K562 (cell line): Measurements from ENCODE around the gene CPA4. TPM values are rescaled to one million over a fixed set of nuclear protein-coding genes. Genes with fewer than 3 reads are reported as not detected.

Experiments used
- ATAC-seq: fragments of 200-7000 bp; cut with Tn5 transposase; 3 replicates; pipeline ENCODE4 v1.9.1; 2020; ENCODE audit warnings: moderate library complexity
- BruUV-seq: library from RNA; stranded (reverse); fragments of 400-500 nt; replicated peaks from 2 replicates; lab custom pipeline; 2021; lab: Mats Ljungman, UMichigan
- CTCF ChIA-PET: fragments of 300-600 bp; formaldehyde crosslinking; extraction: SDS; loops from one replicate; lab custom pipeline; 2021; ENCODE audit warnings: low intra/inter-chr PET ratio; lab: Yijun Ruan, JAX
- POLR2A ChIA-PET: fragments of 300-600, 350-650 bp; sonication (Branson Sonifier 250); formaldehyde crosslinking; extraction: SDS; loops from one replicate; lab custom pipeline; 2021; ENCODE audit warnings: antibody characterized with exemption, inconsistent platforms; lab: Yijun Ruan, JAX
- DNase-seq, 4 experiments: peaks; one replicate each; pipeline versions ENCODE4 v3.0.0 to v3.0.0-alpha.2; 2011 to 2018; ENCODE audit warnings: low spot score in 3 of 4, mixed read lengths in 3 of 4; ENCODE audit errors: extremely low read depth in 1 of 4
- FAIRE-seq: peaks from 2 replicates; lab custom pipeline; 2011; peaks lifted over from hg19 to GRCh38; lab: Jason Lieb, UNC
- H2AFZ ChIP-seq: 2 replicates; pipeline ENCODE4 v1.6.0; 2011; ENCODE audit warnings: low read depth, low read length, control low read depth, inconsistent platforms
- H3K27ac ChIP-seq: fragments of 200-600 bp; 3 replicates; pipeline ENCODE4 v1.8.0; 2011; ENCODE audit warnings: low read depth, mild to moderate bottlenecking, control low read depth, inconsistent platforms, low read length, moderate library complexity, mixed read lengths; ENCODE audit errors: extremely low read depth
- H3K27me3 ChIP-seq, 2 experiments: fragments of 300-600 bp in 1 of 2; 2 replicates in 1 of 2; 3 replicates in 1 of 2; pipeline versions ENCODE4 v1.6.0 to v1.8.0; 2011; ENCODE audit warnings: inconsistent platforms in 2 of 2, low read length in 2 of 2, mild to moderate bottlenecking in 1 of 2, mixed read lengths in 1 of 2, moderate library complexity in 1 of 2; ENCODE audit not compliant: control insufficient read depth in 2 of 2, insufficient read depth in 2 of 2
- H3K36me3 ChIP-seq: fragments of 300-600 bp; 3 replicates; pipeline ENCODE4 v1.8.0; 2011; ENCODE audit warnings: mild to moderate bottlenecking, low read length, inconsistent platforms; ENCODE audit not compliant: control insufficient read depth, insufficient read depth
- H3K4me1 ChIP-seq, 2 experiments: fragments of 200-600 bp in 1 of 2; replicated peaks in 1 of 2; 2 replicates in 1 of 2; 3 replicates in 1 of 2; pipeline versions ENCODE4 v1.5.1 to v1.8.0; 2011; ENCODE audit warnings: inconsistent platforms in 2 of 2, low read length in 2 of 2, mild to moderate bottlenecking in 1 of 2, mixed read lengths in 1 of 2, moderate library complexity in 1 of 2; ENCODE audit not compliant: control insufficient read depth in 2 of 2, insufficient read depth in 2 of 2
- H3K4me2 ChIP-seq: 2 replicates; pipeline ENCODE4 v1.6.1; 2011; ENCODE audit warnings: low read length, control low read depth, inconsistent platforms, mixed read lengths; ENCODE audit not compliant: insufficient read depth
- H3K4me3 ChIP-seq: fragments of 200-600 bp; sonication (generic), shearing (Covaris generic); 2 replicates; pipeline ENCODE4 v1.5.1; 2016; ENCODE audit warnings: control low read depth, inconsistent platforms
- H3K79me2 ChIP-seq: fragments of 200-600 bp; 3 replicates; pipeline ENCODE4 v1.8.0; 2011; ENCODE audit warnings: low read length, inconsistent platforms; ENCODE audit not compliant: control insufficient read depth, insufficient read depth
- H3K9ac ChIP-seq, 2 experiments: 2 replicates each; pipeline versions ENCODE4 v1.6.0 to v1.6.1; 2011; ENCODE audit warnings: low read depth in 2 of 2, low read length in 2 of 2, control low read depth in 1 of 2, inconsistent platforms in 1 of 2, mild to moderate bottlenecking in 1 of 2, mixed read lengths in 1 of 2; ENCODE audit not compliant: insufficient read depth in 1 of 2
- H3K9me1 ChIP-seq: one replicate; pipeline ENCODE4 v1.6.0; 2011; ENCODE audit warnings: inconsistent platforms, mild to moderate bottlenecking, low read length, moderate library complexity; ENCODE audit not compliant: control insufficient read depth, insufficient read depth
- H3K9me3 ChIP-seq: replicated peaks from 2 replicates; pipeline ENCODE4 v1.5.1; 2011; ENCODE audit warnings: low read depth, low read length, inconsistent platforms; ENCODE audit not compliant: control insufficient read depth, insufficient read depth
- H4K20me1 ChIP-seq: replicated peaks from 2 replicates; pipeline ENCODE4 v1.6.1; 2011; ENCODE audit warnings: low read length, inconsistent platforms, mixed read lengths; ENCODE audit not compliant: control insufficient read depth, insufficient read depth
- CTBP1 ChIP-seq: fragments of 450-650 bp; IDR thresholded peaks from 2 replicates; pipeline ENCODE4 v1.6.1; 2016; ENCODE audit warnings: borderline replicate concordance
- ESRRA ChIP-seq: fragments of 450-650 bp; IDR thresholded peaks from 2 replicates; pipeline ENCODE4 v1.6.1; 2014; ENCODE audit warnings: low read depth, mild to moderate bottlenecking, moderate library complexity, borderline replicate concordance
- FOXK2 ChIP-seq, 2 experiments: fragments of 450-650 bp; IDR thresholded peaks in 1 of 2; conservative IDR thresholded peaks in 1 of 2; 2 replicates each; pipeline ENCODE4 v1.6.1; 2016; ENCODE audit warnings: low read depth in 2 of 2, mild to moderate bottlenecking in 1 of 2
- PKNOX1 ChIP-seq: fragments of 450-650 bp; IDR thresholded peaks from 2 replicates; pipeline ENCODE4 v1.6.1; 2016
- PRPF4 ChIP-seq: fragments of 200-400 bp; formaldehyde crosslinking; IDR thresholded peaks from one replicate; pipeline ENCODE4 v1.6.1; 2017; ENCODE audit warnings: low read length, low read depth, mild to moderate bottlenecking; ENCODE audit not compliant: insufficient read depth, poor library complexity, severe bottlenecking
- RBM14 ChIP-seq: fragments of 200-400 bp; formaldehyde crosslinking; IDR thresholded peaks from 2 replicates; pipeline ENCODE4 v1.6.1; 2018; ENCODE audit warnings: low read depth, mild to moderate bottlenecking, low read length, moderate library complexity, borderline replicate concordance; ENCODE audit not compliant: insufficient read depth
- RBM17 ChIP-seq: fragments of 200-400 bp; formaldehyde crosslinking; IDR thresholded peaks from 2 replicates; pipeline ENCODE4 v1.6.1; 2017; ENCODE audit warnings: low read depth, mild to moderate bottlenecking, low read length, borderline replicate concordance
- XRCC4 ChIP-seq: IDR thresholded peaks from one replicate; pipeline ENCODE4 v1.6.1; 2011; ENCODE audit not compliant: insufficient read depth, insufficient read length; ENCODE audit errors: extremely low read depth
- ZBTB9 ChIP-seq: fragments of 450-650 bp; formaldehyde crosslinking; IDR thresholded peaks from 2 replicates; pipeline ENCODE4 v1.4.0; 2020; ENCODE audit warnings: mild to moderate bottlenecking, moderate library complexity
- ZNF740 ChIP-seq, 3 experiments: fragments of 200-800 bp in 1 of 3; sonication (Bioruptor generic) in 1 of 3; sonication (generic) in 1 of 3; formaldehyde crosslinking in 1 of 3; IDR thresholded peaks; 2 replicates each; pipeline versions ENCODE4 v1.6.1 to v1.8.0; 2016 to 2022; ENCODE audit warnings: mild to moderate bottlenecking in 2 of 3, missing compliant biosample characterization in 2 of 3, missing genetic modification characterization in 2 of 3, missing genetic modification reagents in 1 of 3
- ZNF766 ChIP-seq: fragments of 200-800 bp; sonication (Bioruptor generic); conservative IDR thresholded peaks from 2 replicates; pipeline ENCODE4 v1.6.1; 2016; ENCODE audit warnings: missing genetic modification characterization, missing compliant biosample characterization
- ZNF780A ChIP-seq: fragments of 250-450 bp; sonication (Bioruptor Pico); IDR thresholded peaks from 2 replicates; pipeline ENCODE4 v1.5.0; 2021; ENCODE audit warnings: mild to moderate bottlenecking
- WGBS: fragments of 100-300 bp; shearing (Covaris generic); methylation state at CpG from one replicate; pipeline ENCODE4 v1.1.6; 2016; ENCODE audit warnings: low coverage, mixed read lengths; ENCODE audit not compliant: insufficient coverage; ENCODE audit errors: missing lambda C conversion rate; 5-methylcytosine and 5-hydroxymethylcytosine counted together
- in situ Hi-C: fragments of 300-500 bp; cut with MboI; formaldehyde crosslinking; loops from 4 replicates; pipeline ENCODE4 v1.15.0; 2018; ENCODE audit warnings: inconsistent platforms, mixed read lengths
- intact Hi-C: fragments of 100-400 bp; cut with micrococcal nuclease; formaldehyde crosslinking; loops from 2 replicates; pipeline ENCODE4 v1.14.2; 2022
- polyA plus RNA-seq, 8 experiments: library from polyadenylated mRNA; depleted of rRNA in 4 of 8; stranded (reverse) in 5 of 8; unstranded in 3 of 8; fragments of >200 nt; fragmentation: Nextera tagmentation in 2 of 8; fragmentation: Illumina TruSeq in 1 of 8; extraction: Ambion mirVana in 2 of 8; extraction: Trizol in 1 of 8; gene quantifications; 2 replicates each; pipeline versions ENCODE4 v1.2.1 to v1.2.3, GENCODE V29; 2011 to 2014; ENCODE audit warnings: inconsistent platforms in 1 of 8, missing spikeins in 1 of 8
- total RNA-seq, 7 experiments: library from RNA; depleted of rRNA in 6 of 7; stranded (reverse); fragments of >200 nt in 6 of 7; fragmentation: Illumina TruSeq in 2 of 7; extraction: Trizol in 2 of 7; gene quantifications; 2 replicates each; pipeline versions ENCODE4 v1.2.1 to v1.2.3, GENCODE V29; 2011 to 2021; ENCODE audit warnings: low replicate concordance in 1 of 7
- TF ChIP-seq, protein P1 (sequence below), 2 experiments: fragments of 450-650 bp; IDR thresholded peaks; 2 replicates each; pipeline ENCODE4 v1.6.1; 2016
- TF ChIP-seq, protein P2 (sequence below): sonication (generic); formaldehyde crosslinking; IDR thresholded peaks from 2 replicates; pipeline ENCODE4 v1.8.0; 2022; ENCODE audit warnings: missing genetic modification reagents, mild to moderate bottlenecking, borderline replicate concordance

The CPA4 gene
- total and polyA plus RNA-seq, 9 of the 15 experiments (the other 6 are each of a cell fraction or from before 2014, with no cell fraction given): not detected

DNA sequence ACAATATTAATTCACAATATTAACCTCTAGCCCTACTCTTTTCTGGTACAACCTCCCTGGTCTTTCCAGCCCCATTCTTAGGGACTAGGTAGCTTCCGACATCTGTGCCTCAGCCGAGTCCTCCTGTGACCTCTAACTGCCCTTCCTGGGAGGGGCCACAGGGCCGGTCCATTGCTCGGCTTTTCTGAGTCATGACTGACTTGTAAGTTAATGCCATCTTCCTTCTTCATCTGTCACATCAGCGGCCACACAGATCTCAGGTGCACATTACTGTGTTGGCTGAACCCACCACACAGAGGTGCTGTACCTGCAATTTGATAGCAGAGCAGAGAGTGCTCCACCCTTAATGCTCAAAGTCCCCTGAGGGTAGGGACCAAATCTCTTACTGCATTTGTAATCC is 4.1 kb upstream of the CPA4 start:
- Histone ChIP-seq H3K4me2 (no peak overlapping the region), H3K9me3 (no peaks in the 10 kb centered on the region), H3K4me1 (no peaks in the 10 kb centered on the region; a peak in 2 of 5 replicates), H3K9ac (no peak overlapping the region), H3K9me1 (no peaks in the 10 kb centered on the region), H3K4me3 (no peak overlapping the region), H3K27ac (no peak overlapping the region), H3K36me3 (no peaks in the 10 kb centered on the region), H4K20me1 (no peaks in the 10 kb centered on the region), H2AFZ (peak overlapping the region; percentile 27; the same call in 1 of the 2 replicates), H3K27me3 (peaks cover 16 to 28% of the 10 kb centered on the region in 2 experiments), H3K79me2 (no peaks in the 10 kb centered on the region)
- DNase-seq: peak in 3 of 4 experiments; percentile 30 to 43 (median 43)
- in situ Hi-C loops: no loop called here
- POLR2A ChIA-PET: no interaction called here
- FAIRE-seq: no peak
- ATAC-seq: no peak; the same call in 1 of the 3 replicates
- intact Hi-C loops: no loop called here
- WGBS: under 1% methylated on average over 5 of the region's 5 CpGs
- CTCF ChIA-PET: no interaction called here
- BruUV-seq: no TSS peak
- TF ChIP-seq RBM14 (no peak), PKNOX1 (peak; percentile 58), CTBP1 (peak; percentile 29; the same call in 1 of the 2 replicates), FOXK2 (conservative IDR thresholded peaks at IDR 0.05 in 1 of 2, IDR thresholded peaks at IDR 0.05 in 1 of 2; ENCODE audit: low read depth in 2 of 2) (no peak), XRCC4 (no peak), ZNF780A (CRISPR knock-in tag) (no peak), RBM17 (no peak), ZNF740 (CRISPR knock-in tag; IDR thresholded peaks at IDR 0.05) (no peak), ZNF740 (tag; IDR thresholded peaks at IDR 0.05) (no peak), ESRRA (peak; percentile 95), ZBTB9 (CRISPR knock-in tag) (no peak), PRPF4 (no peak), ZNF766 (CRISPR knock-in tag) (no peak)
- TF ChIP-seq, protein P1, sequence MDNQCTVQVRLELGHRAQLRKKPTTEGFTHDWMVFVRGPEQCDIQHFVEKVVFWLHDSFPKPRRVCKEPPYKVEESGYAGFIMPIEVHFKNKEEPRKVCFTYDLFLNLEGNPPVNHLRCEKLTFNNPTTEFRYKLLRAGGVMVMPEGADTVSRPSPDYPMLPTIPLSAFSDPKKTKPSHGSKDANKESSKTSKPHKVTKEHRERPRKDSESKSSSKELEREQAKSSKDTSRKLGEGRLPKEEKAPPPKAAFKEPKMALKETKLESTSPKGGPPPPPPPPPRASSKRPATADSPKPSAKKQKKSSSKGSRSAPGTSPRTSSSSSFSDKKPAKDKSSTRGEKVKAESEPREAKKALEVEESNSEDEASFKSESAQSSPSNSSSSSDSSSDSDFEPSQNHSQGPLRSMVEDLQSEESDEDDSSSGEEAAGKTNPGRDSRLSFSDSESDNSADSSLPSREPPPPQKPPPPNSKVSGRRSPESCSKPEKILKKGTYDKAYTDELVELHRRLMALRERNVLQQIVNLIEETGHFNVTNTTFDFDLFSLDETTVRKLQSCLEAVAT (IDR thresholded peaks at IDR 0.05): no peak
- TF ChIP-seq, protein P2, sequence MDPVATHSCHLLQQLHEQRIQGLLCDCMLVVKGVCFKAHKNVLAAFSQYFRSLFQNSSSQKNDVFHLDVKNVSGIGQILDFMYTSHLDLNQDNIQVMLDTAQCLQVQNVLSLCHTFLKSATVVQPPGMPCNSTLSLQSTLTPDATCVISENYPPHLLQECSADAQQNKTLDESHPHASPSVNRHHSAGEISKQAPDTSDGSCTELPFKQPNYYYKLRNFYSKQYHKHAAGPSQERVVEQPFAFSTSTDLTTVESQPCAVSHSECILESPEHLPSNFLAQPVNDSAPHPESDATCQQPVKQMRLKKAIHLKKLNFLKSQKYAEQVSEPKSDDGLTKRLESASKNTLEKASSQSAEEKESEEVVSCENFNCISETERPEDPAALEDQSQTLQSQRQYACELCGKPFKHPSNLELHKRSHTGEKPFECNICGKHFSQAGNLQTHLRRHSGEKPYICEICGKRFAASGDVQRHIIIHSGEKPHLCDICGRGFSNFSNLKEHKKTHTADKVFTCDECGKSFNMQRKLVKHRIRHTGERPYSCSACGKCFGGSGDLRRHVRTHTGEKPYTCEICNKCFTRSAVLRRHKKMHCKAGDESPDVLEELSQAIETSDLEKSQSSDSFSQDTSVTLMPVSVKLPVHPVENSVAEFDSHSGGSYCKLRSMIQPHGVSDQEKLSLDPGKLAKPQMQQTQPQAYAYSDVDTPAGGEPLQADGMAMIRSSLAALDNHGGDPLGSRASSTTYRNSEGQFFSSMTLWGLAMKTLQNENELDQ (CRISPR knock-in tag): peak; percentile 78; the same call in 1 of the 2 replicates
